Loucy (cell line): ENCODE data around the gene TRPM3.

Experiments used
- H2AFZ ChIP-seq: fragments of 200-600 bp; sonication (generic); 2 replicates; pipeline ENCODE4 v1.6.0; 2016; ENCODE audit warnings: antibody characterized with exemption, mild to moderate bottlenecking, low read length, moderate library complexity
- H3F3A ChIP-seq: fragments of 200-600 bp; 2 replicates; pipeline ENCODE4 v1.6.0; 2016; ENCODE audit warnings: antibody characterized with exemption, low read depth, mild to moderate bottlenecking
- H3K27me3 ChIP-seq: fragments of 200-600 bp; sonication (generic); 2 replicates; pipeline ENCODE4 v1.6.1; 2014; ENCODE audit warnings: low read length, mild to moderate bottlenecking; ENCODE audit not compliant: insufficient read depth, poor library complexity, severe bottlenecking
- H3K36me3 ChIP-seq: fragments of 200-600 bp; sonication (generic); 2 replicates; pipeline ENCODE4 v1.6.1; 2016; ENCODE audit warnings: low read length; ENCODE audit not compliant: insufficient read depth
- H3K4me1 ChIP-seq: fragments of 200-600 bp; sonication (generic); 2 replicates; pipeline ENCODE4 v1.5.1; 2014; ENCODE audit warnings: low read length, mild to moderate bottlenecking; ENCODE audit not compliant: insufficient read depth, poor library complexity, severe bottlenecking
- H3K4me2 ChIP-seq: fragments of 200-600 bp; sonication (generic); 2 replicates; pipeline ENCODE4 v1.6.0; 2014; ENCODE audit warnings: antibody characterized with exemption, low read length, low read depth, mild to moderate bottlenecking; ENCODE audit not compliant: poor library complexity, severe bottlenecking
- H3K4me3 ChIP-seq: fragments of 200-600 bp; sonication (generic); 2 replicates; pipeline ENCODE4 v1.5.1; 2014; ENCODE audit warnings: low read length, mild to moderate bottlenecking, mixed read lengths; ENCODE audit not compliant: poor library complexity, severe bottlenecking
- H3K79me2 ChIP-seq: fragments of 200-600 bp; sonication (generic); 2 replicates; pipeline ENCODE4 v1.6.1; 2014; ENCODE audit warnings: low read length; ENCODE audit not compliant: insufficient read depth
- H3K9ac ChIP-seq: fragments of 200-600 bp; sonication (generic); 2 replicates; pipeline ENCODE4 v1.6.0; 2014; ENCODE audit warnings: mild to moderate bottlenecking, low read depth, low read length, moderate library complexity; ENCODE audit not compliant: poor library complexity, severe bottlenecking
- H3K9me2 ChIP-seq: fragments of 200-600 bp; sonication (generic); replicated peaks from 2 replicates; pipeline ENCODE4 v1.6.1; 2016; ENCODE audit warnings: low read depth, low read length, mixed read lengths
- H3K9me3 ChIP-seq: fragments of 200-600 bp; sonication (generic); 2 replicates; pipeline ENCODE4 v1.6.1; 2014; ENCODE audit warnings: mild to moderate bottlenecking, antibody characterized with exemption, low read length, low read depth; ENCODE audit not compliant: insufficient read depth
- H4K20me1 ChIP-seq: fragments of 200-600 bp; sonication (generic); 2 replicates; pipeline ENCODE4 v1.6.0; 2014; ENCODE audit warnings: antibody characterized with exemption, low read length, mild to moderate bottlenecking; ENCODE audit not compliant: insufficient read depth, poor library complexity, severe bottlenecking
- CTCF ChIP-seq: fragments of 200-600 bp; sonication (generic); conservative IDR thresholded peaks from 2 replicates; pipeline ENCODE4 v1.5.1; 2014; ENCODE audit warnings: mild to moderate bottlenecking, antibody characterized with exemption, low read length
- EZH2phosphoT487 ChIP-seq: fragments of 200-600 bp; IDR thresholded peaks from 2 replicates; pipeline ENCODE4 v1.6.1; 2018; ENCODE audit warnings: antibody characterized with exemption, mild to moderate bottlenecking, moderate library complexity, borderline replicate concordance

Gene TRPM3

GRCh38 chr9:70949239-70949638, 172.2 kb downstream of the TRPM3 start:
- Histone ChIP-seq H2AFZ (no peak overlapping the region), H4K20me1 (no peaks in the 10 kb centered on the region), H3K36me3 (no peaks in the 10 kb centered on the region), H3K9me3 (no peaks in the 10 kb centered on the region), H3K79me2 (no peaks in the 10 kb centered on the region), H3K4me2 (no peak overlapping the region), H3F3A (no peaks in the 10 kb centered on the region), H3K4me3 (no peak overlapping the region), H3K27me3 (no peaks in the 10 kb centered on the region), H3K9me2 (no peaks in the 10 kb centered on the region), H3K9ac (no peak overlapping the region), H3K4me1 (peaks cover 11% of the 10 kb centered on the region)
- TF ChIP-seq EZH2phosphoT487: no peak
- no peak for TF ChIP-seq CTCF

GRCh38 chr9:70948744-70949143, 172.7 kb downstream of the TRPM3 start:
- Histone ChIP-seq H3K36me3 (no peaks in the 10 kb centered on the region), H3F3A (no peaks in the 10 kb centered on the region), H3K9me2 (no peaks in the 10 kb centered on the region), H4K20me1 (no peaks in the 10 kb centered on the region), H3K9ac (no peak overlapping the region), H3K27me3 (no peaks in the 10 kb centered on the region), H3K4me3 (no peak overlapping the region), H3K4me1 (peaks cover 11% of the 10 kb centered on the region), H3K79me2 (no peaks in the 10 kb centered on the region), H2AFZ (peak overlapping the region; percentile 40; the same call in 1 of the 2 replicates), H3K9me3 (no peaks in the 10 kb centered on the region), H3K4me2 (no peak overlapping the region)
- no peak for TF ChIP-seq CTCF
- TF ChIP-seq EZH2phosphoT487: no peak

GRCh38 chr9:70947511-70947910, 173.9 kb downstream of the TRPM3 start:
- H3K4me1 ChIP-seq: peaks cover 11% of the 10 kb centered on the region
- peak overlapping the region; percentile 46; the same call in 1 of the 2 replicates for H2AFZ ChIP-seq
- H4K20me1 ChIP-seq: no peaks in the 10 kb centered on the region
- H3K36me3 ChIP-seq: no peaks in the 10 kb centered on the region
- H3K79me2 ChIP-seq: no peaks in the 10 kb centered on the region
- no peaks in the 10 kb centered on the region for H3F3A ChIP-seq
- H3K9me2 ChIP-seq: no peaks in the 10 kb centered on the region
- no peaks in the 10 kb centered on the region for H3K9me3 ChIP-seq
- no peaks in the 10 kb centered on the region for H3K27me3 ChIP-seq
- H3K4me3 ChIP-seq: no peak overlapping the region
- TF ChIP-seq EZH2phosphoT487 (no peak), CTCF (no peak)
- no peak overlapping the region for H3K9ac ChIP-seq
- H3K4me2 ChIP-seq: peak overlapping the region; percentile 8
